ENCODE results near the gene SCAF1. TPM values are rescaled to one million over a fixed set of nuclear protein-coding genes. Genes with fewer than 3 reads are reported as not detected.

The SCAF1 gene
- total RNA-seq, 1 experiment from 2014 or later = 81.3 TPM

GRCh38 chr19:49699364-49699763 is 57.4 kb downstream of the SCAF1 start:
- no peaks in the 10 kb centered on the region for H3K36me3 Mint-ChIP-seq (ENCODE audit: insufficient read depth, unreplicated experiment)
- H3K27me3 Mint-ChIP-seq (ENCODE audit: insufficient read depth, unreplicated experiment) = no peaks in the 10 kb centered on the region
- POLR2A ChIA-PET = no interaction called here
- TF ChIP-seq CTCF (IDR thresholded peaks at IDR 0.05; ENCODE audit: unreplicated experiment) = no peak
- no peak overlapping the region for H3K4me3 Mint-ChIP-seq (ENCODE audit: unreplicated experiment)
- H3K4me1 Mint-ChIP-seq (ENCODE audit: insufficient read depth, unreplicated experiment) = peaks cover 5% of the 10 kb centered on the region
- H3K27ac Mint-ChIP-seq (ENCODE audit: low read depth, unreplicated experiment) = no peak overlapping the region
- no peaks in the 10 kb centered on the region for H3K9me3 Mint-ChIP-seq (ENCODE audit: unreplicated experiment)
- CTCF ChIA-PET = interaction anchor here (0.7 to 1.9 kb wide), 2 partner anchors 18 to 952 kb away, joined by 3 to 8 read pairs; no protein-coding TSS in a partner anchor
- no TSS peak for BruUV-seq (replicated peaks)
- intact Hi-C loops (cut with micrococcal nuclease) = no loop called here
- DNase-seq (ENCODE audit: unreplicated experiment) = no peak

GRCh38 chr19:49700563-49700962 is 58.6 kb downstream of the SCAF1 start:
- TF ChIP-seq CTCF (IDR thresholded peaks at IDR 0.05; ENCODE audit: unreplicated experiment) = no peak
- no peak overlapping the region for H3K27ac Mint-ChIP-seq (ENCODE audit: low read depth, unreplicated experiment)
- H3K4me1 Mint-ChIP-seq (ENCODE audit: insufficient read depth, unreplicated experiment) = peaks cover 5% of the 10 kb centered on the region
- H3K27me3 Mint-ChIP-seq (ENCODE audit: insufficient read depth, unreplicated experiment) = no peaks in the 10 kb centered on the region
- BruUV-seq (replicated peaks) = no TSS peak
- ChIA-PET POLR2A (interaction anchor here (0.7 kb wide), 1 partner anchor 144 kb away, joined by 3 read pairs; no protein-coding TSS in a partner anchor), CTCF (interaction anchor here (0.7 to 1.9 kb wide), 2 partner anchors 15 to 19 kb away, joined by 3 to 8 read pairs; no protein-coding TSS in a partner anchor)
- intact Hi-C loops (cut with micrococcal nuclease) = no loop called here
- no peaks in the 10 kb centered on the region for H3K36me3 Mint-ChIP-seq (ENCODE audit: insufficient read depth, unreplicated experiment)
- no peak overlapping the region for H3K4me3 Mint-ChIP-seq (ENCODE audit: unreplicated experiment)
- no peaks in the 10 kb centered on the region for H3K9me3 Mint-ChIP-seq (ENCODE audit: unreplicated experiment)
- DNase-seq (ENCODE audit: unreplicated experiment) = no peak

GRCh38 chr19:49701271-49701786 is 59.3 kb downstream of the SCAF1 start:
- BruUV-seq (replicated peaks) = no TSS peak
- Mint-ChIP-seq H3K4me3 (ENCODE audit: unreplicated experiment) (no peak overlapping the region), H3K27me3 (ENCODE audit: insufficient read depth, unreplicated experiment) (no peaks in the 10 kb centered on the region), H3K36me3 (ENCODE audit: insufficient read depth, unreplicated experiment) (no peaks in the 10 kb centered on the region), H3K9me3 (ENCODE audit: unreplicated experiment) (no peaks in the 10 kb centered on the region), H3K4me1 (ENCODE audit: insufficient read depth, unreplicated experiment) (peaks cover 5% of the 10 kb centered on the region), H3K27ac (ENCODE audit: low read depth, unreplicated experiment) (no peak overlapping the region)
- DNase-seq (ENCODE audit: unreplicated experiment) = no peak
- ChIA-PET CTCF (no interaction called here), POLR2A (no interaction called here)
- TF ChIP-seq CTCF (IDR thresholded peaks at IDR 0.05; ENCODE audit: unreplicated experiment) = no peak
- intact Hi-C loops (cut with micrococcal nuclease) = no loop called here

GRCh38 chr19:49704888-49705642 is 63.1 kb downstream of the SCAF1 start:
- intact Hi-C loops (cut with micrococcal nuclease) = no loop called here
- no peak overlapping the region for H3K4me3 Mint-ChIP-seq (ENCODE audit: unreplicated experiment)
- no peaks in the 10 kb centered on the region for H3K36me3 Mint-ChIP-seq (ENCODE audit: insufficient read depth, unreplicated experiment)
- CTCF ChIA-PET = interaction anchor here (0.6 to 0.7 kb wide), 2 partner anchors 13 to 27 kb away, joined by 3 to 4 read pairs; no protein-coding TSS in a partner anchor
- H3K9me3 Mint-ChIP-seq (ENCODE audit: unreplicated experiment) = peaks cover 4% of the 10 kb centered on the region
- TF ChIP-seq CTCF (IDR thresholded peaks at IDR 0.05; ENCODE audit: unreplicated experiment) = no peak
- DNase-seq (ENCODE audit: unreplicated experiment) = no peak
- peaks cover 5% of the 10 kb centered on the region for H3K4me1 Mint-ChIP-seq (ENCODE audit: insufficient read depth, unreplicated experiment)
- no peaks in the 10 kb centered on the region for H3K27me3 Mint-ChIP-seq (ENCODE audit: insufficient read depth, unreplicated experiment)
- no peak overlapping the region for H3K27ac Mint-ChIP-seq (ENCODE audit: low read depth, unreplicated experiment)
- POLR2A ChIA-PET = interaction anchor here (0.6 kb wide), 1 partner anchor 16 kb away, joined by 3 read pairs; the partner anchor contains the start of gene ADM5
- BruUV-seq (replicated peaks) = no TSS peak

All from MCF 10A (cell line).